Body of pancreas (tissue), 4 donors: ENCODE results near the gene PDZD2. TPM values are rescaled to one million over a fixed set of nuclear protein-coding genes. Genes with fewer than 3 reads are reported as not detected.

Source experiments
- ATAC-seq: fragments of 150-250 bp; one replicate; pipeline ENCODE4 v1.9.1; 2016
- DNase-seq, 4 donors: peaks; one replicate each; pipeline ENCODE4 v3.0.0-alpha.2; 2019
- H3K27ac ChIP-seq, 4 donors: fragments of 200-600 bp; sonication (generic); 1 replicate in 3 of 4; 2 replicates in 1 of 4; pipeline versions ENCODE4 v1.5.1 to v1.6.1; 2016 to 2019; ENCODE audit warnings: mild to moderate bottlenecking in 1 of 4, mixed read lengths in 1 of 4, moderate library complexity in 1 of 4
- H3K27me3 ChIP-seq, 2 donors: fragments of 200-600 bp; sonication (generic); one replicate each; pipeline ENCODE4 v1.6.0; 2016; ENCODE audit warnings: mild to moderate bottlenecking in 1 of 2
- H3K36me3 ChIP-seq, 2 donors: fragments of 200-600 bp; sonication (generic); replicated peaks in 1 of 2; 2 replicates each; pipeline ENCODE4 v1.5.1; 2016; ENCODE audit warnings: low read depth in 2 of 2; ENCODE audit not compliant: insufficient read depth in 1 of 2
- H3K4me1 ChIP-seq: fragments of 200-600 bp; sonication (generic); one replicate; pipeline ENCODE4 v1.6.0; 2016
- H3K4me3 ChIP-seq, 2 donors: fragments of 200-600 bp; sonication (generic); 1 replicate in 1 of 2; 2 replicates in 1 of 2; pipeline ENCODE4 v1.5.1; 2016 to 2019
- H3K9me3 ChIP-seq, 3 donors: fragments of 200-600 bp; sonication (generic); 1 replicate in 2 of 3; 2 replicates in 1 of 3; pipeline ENCODE4 v1.5.1; 2016
- POLR2A ChIP-seq, 3 donors: fragments of 450-650 bp; IDR thresholded peaks; one replicate each; pipeline ENCODE4 v1.6.1; 2016; ENCODE audit warnings: antibody characterized with exemption in 3 of 3, mild to moderate bottlenecking in 2 of 3
- WGBS, 2 donors: methylation state at CpG; one replicate each; pipeline ENCODE4 v1.1.5; 2017; 5-methylcytosine and 5-hydroxymethylcytosine counted together
- intact Hi-C: fragments of 100-400 bp; cut with DNase I; formaldehyde crosslinking; loops from one replicate; pipeline ENCODE4 v1.15.1; 2023
- total RNA-seq, 2 donors: library from RNA; depleted of rRNA; stranded (reverse); fragments of >200 nt; gene quantifications; one replicate each; pipeline ENCODE4 v1.1.0, GENCODE V29; 2016
- TF ChIP-seq, protein P1 (sequence below), 7 experiments: fragments of 450-650 bp in 4 of 7; fragments of 200-600 bp in 3 of 7; sonication (generic) in 3 of 7; IDR thresholded peaks; one replicate each; pipeline ENCODE4 v1.5.1; 2016 to 2019; ENCODE audit warnings: antibody characterized with exemption in 7 of 7

The PDZD2 gene
- total RNA-seq, 2 donors from 2014 or later = 3.9 to 12.9 TPM

DNA sequence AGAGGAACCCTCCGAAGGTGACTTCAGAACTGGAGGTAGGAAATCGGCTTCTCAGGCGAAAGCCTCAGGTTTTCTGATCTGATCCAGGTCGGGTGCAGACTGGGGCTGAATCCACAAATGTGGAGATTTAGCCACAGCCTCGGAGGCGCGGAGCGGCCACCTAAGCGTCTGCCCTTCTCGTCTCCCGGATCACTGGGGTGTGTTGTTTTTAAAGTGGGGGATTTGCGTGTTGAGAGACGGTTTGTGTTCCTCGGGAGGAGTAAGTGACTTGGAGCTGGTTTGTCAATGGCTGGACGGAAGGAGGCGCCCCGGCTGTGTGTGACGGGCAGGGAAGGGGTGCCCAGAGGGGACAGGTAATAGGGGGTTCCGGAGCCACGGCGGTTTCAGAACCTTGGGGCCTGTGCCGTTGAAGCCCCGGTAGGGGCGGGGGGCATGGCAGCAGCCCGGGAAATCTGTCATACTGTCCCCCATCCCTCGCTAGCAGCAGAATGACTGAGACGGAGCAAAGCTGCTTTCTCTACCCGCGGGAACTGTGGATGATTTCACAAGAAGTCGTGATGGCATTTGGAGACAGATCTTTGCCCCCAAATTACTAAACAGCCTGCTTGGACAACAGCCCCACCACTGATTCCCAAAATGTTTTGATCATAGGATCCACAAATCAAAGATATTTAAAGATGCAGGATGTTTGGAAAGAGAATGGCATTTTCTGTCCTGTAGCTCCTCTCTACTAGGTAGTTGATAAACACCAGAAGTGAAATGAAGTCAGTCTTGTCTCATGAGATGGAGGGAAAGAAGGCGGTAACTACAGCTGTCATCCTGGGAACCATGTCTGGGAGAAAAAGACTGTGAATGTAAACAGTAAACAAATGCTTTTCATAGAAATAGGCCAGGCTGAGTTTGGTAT, 216.5 kb downstream of the PDZD2 start:
- H3K36me3 ChIP-seq = no peaks in the 10 kb centered on the region
- peak overlapping the region; percentile 10 to 24 for H3K4me3 ChIP-seq
- intact Hi-C loops = no loop called here
- DNase-seq = peak in 3 of 4 donors; percentile 3 to 23 (median 12)
- WGBS, 2 donors = 5 to 27% methylated on average over 5 to 31 of the region's 31 CpGs
- H3K27me3 ChIP-seq = no peaks in the 10 kb centered on the region
- ATAC-seq = peak; percentile 45
- peaks cover 18% of the 10 kb centered on the region for H3K4me1 ChIP-seq
- H3K9me3 ChIP-seq = peaks cover 0 to 11% (median 0%) of the 10 kb centered on the region in 3 donors
- no peak for TF ChIP-seq POLR2A (IDR thresholded peaks at IDR 0.05)
- TF ChIP-seq, protein P1, sequence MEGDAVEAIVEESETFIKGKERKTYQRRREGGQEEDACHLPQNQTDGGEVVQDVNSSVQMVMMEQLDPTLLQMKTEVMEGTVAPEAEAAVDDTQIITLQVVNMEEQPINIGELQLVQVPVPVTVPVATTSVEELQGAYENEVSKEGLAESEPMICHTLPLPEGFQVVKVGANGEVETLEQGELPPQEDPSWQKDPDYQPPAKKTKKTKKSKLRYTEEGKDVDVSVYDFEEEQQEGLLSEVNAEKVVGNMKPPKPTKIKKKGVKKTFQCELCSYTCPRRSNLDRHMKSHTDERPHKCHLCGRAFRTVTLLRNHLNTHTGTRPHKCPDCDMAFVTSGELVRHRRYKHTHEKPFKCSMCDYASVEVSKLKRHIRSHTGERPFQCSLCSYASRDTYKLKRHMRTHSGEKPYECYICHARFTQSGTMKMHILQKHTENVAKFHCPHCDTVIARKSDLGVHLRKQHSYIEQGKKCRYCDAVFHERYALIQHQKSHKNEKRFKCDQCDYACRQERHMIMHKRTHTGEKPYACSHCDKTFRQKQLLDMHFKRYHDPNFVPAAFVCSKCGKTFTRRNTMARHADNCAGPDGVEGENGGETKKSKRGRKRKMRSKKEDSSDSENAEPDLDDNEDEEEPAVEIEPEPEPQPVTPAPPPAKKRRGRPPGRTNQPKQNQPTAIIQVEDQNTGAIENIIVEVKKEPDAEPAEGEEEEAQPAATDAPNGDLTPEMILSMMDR (IDR thresholded peaks at IDR 0.05) = peak in 2 of 7 experiments; percentile 3 to 12
- H3K27ac ChIP-seq = peak overlapping the region in 2 of 4 donors; percentile 43 to 45

DNA sequence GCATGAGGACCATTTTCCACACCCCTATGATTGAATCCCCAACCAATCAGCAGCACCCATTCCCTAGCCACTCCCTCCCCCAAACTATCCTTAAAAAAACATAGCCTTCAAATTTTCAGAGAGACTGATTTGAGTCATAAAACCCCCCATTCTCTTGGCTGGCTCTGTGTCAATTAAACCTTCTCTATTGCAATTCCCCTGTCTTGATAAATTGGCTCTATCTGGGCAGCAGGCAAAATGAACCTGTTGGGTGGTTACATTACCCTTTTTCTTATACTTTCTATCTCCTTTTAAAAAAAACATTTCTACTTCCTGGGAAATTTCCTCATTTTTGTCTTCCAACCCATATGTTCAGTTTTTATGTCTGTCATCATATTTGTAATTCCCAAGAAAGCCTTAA, 220.2 kb downstream of the PDZD2 start:
- Histone ChIP-seq H3K27me3 (no peaks in the 10 kb centered on the region), H3K27ac (no peak overlapping the region), H3K9me3 (peaks cover 0 to 11% (median 0%) of the 10 kb centered on the region in 3 donors), H3K4me1 (peaks cover 16% of the 10 kb centered on the region), H3K4me3 (no peak overlapping the region), H3K36me3 (no peaks in the 10 kb centered on the region)
- no peak for TF ChIP-seq POLR2A (IDR thresholded peaks at IDR 0.05)
- TF ChIP-seq, protein P1 (IDR thresholded peaks at IDR 0.05) = no peak
- intact Hi-C loops = no loop called here
- ATAC-seq = no peak
- DNase-seq = no peak

DNA sequence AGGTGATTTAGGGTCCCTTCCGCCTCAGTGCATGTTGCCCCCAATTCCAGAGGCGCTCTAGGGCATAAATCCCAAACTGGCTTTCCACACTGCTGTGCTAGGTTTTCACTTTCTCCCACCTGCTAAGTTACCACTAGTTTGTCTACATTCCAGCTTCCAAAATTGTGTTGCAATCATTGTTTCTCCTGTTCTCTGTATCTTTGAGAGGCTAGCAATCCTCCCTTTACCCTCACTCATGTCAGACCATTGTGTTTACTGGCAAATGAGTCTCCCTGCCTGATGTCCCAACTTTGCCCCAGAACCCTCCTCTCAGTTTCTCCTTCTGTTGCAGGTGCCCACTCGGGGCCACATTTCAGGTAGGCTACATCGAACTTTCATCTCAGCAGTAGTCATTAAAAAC, 221.3 kb downstream of the PDZD2 start:
- Histone ChIP-seq H3K27ac (no peak overlapping the region), H3K27me3 (no peaks in the 10 kb centered on the region), H3K9me3 (peaks cover 0 to 11% (median 0%) of the 10 kb centered on the region in 3 donors), H3K4me1 (peaks cover 5% of the 10 kb centered on the region), H3K4me3 (no peak overlapping the region), H3K36me3 (no peaks in the 10 kb centered on the region)
- ATAC-seq (no peak), DNase-seq (no peak)
- intact Hi-C loops = no loop called here
- WGBS, 2 donors = 79 to 86% methylated on average over 4 of the region's 4 CpGs
- TF ChIP-seq, protein P1 (IDR thresholded peaks at IDR 0.05) = no peak
- TF ChIP-seq POLR2A (IDR thresholded peaks at IDR 0.05) = no peak

DNA sequence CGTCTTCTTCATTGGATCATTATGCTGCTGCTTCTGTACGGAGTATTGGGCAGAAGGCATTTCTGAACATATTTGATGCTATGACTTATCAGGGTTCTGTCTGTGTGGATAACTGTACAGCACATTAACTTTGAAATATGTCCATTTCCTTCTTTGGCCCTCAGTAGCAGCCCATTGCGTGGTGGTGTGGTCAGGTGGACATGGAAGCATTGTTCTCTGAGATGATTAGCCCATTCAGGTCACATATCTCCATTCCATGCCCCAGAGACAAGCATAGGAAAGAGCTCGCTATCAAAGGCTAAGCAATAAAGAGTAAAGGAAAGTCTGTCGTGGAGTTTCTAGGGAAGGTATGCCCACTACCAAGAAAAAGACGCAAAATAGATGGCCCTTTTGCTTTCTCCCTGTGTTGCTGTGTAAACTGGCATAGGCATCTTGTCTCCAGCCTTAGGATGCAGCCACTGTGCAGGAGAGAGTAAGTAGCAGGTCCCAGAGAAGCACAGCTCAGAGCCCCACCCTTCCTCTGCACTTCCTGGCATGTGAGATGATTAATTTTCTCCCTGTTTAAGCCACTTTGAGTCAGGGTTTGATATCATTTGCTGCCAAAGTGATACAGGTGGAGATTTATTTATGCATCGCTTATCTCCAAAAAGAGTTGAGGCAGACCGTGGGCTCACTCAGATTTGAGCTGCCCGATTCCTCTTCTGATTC, 221.9 kb downstream of the PDZD2 start:
- no peaks in the 10 kb centered on the region for H3K4me1 ChIP-seq
- WGBS, 2 donors = 68 to 77% methylated on average over 9 of the region's 9 CpGs
- no peak overlapping the region for H3K27ac ChIP-seq
- ATAC-seq (no peak), DNase-seq (no peak)
- no peak overlapping the region for H3K4me3 ChIP-seq
- no peak for TF ChIP-seq POLR2A (IDR thresholded peaks at IDR 0.05)
- TF ChIP-seq, protein P1 (IDR thresholded peaks at IDR 0.05) = no peak
- no peaks in the 10 kb centered on the region for H3K36me3 ChIP-seq
- H3K9me3 ChIP-seq = peaks cover 0 to 11% (median 0%) of the 10 kb centered on the region in 3 donors
- H3K27me3 ChIP-seq = no peaks in the 10 kb centered on the region
- intact Hi-C loops = no loop called here
